ENCODE data around the gene NR2C2.

DNA sequence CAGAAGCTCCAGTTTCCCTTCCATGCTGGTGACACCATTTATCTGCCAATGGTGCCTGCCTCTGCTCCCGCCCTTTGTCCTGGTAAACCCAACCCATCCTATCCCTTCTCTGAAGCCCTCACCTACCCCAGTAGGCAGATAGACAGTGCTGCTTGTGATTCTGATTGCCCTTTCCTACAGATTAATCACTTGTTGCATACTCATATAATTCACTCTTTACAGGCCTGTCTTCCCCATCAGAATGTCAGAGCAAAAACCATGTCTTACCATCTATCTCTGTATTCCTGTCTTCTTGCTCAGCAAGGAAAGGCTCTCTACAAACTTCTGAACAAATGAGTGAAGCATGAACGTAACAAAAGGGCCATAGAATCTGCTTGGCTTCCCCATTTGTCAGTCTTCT is 69.8 kb downstream of the NR2C2 start:
- TF ChIP-seq, protein P1, sequence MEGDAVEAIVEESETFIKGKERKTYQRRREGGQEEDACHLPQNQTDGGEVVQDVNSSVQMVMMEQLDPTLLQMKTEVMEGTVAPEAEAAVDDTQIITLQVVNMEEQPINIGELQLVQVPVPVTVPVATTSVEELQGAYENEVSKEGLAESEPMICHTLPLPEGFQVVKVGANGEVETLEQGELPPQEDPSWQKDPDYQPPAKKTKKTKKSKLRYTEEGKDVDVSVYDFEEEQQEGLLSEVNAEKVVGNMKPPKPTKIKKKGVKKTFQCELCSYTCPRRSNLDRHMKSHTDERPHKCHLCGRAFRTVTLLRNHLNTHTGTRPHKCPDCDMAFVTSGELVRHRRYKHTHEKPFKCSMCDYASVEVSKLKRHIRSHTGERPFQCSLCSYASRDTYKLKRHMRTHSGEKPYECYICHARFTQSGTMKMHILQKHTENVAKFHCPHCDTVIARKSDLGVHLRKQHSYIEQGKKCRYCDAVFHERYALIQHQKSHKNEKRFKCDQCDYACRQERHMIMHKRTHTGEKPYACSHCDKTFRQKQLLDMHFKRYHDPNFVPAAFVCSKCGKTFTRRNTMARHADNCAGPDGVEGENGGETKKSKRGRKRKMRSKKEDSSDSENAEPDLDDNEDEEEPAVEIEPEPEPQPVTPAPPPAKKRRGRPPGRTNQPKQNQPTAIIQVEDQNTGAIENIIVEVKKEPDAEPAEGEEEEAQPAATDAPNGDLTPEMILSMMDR (IDR thresholded peaks at IDR 0.05): no peak
- TF ChIP-seq ZFX (IDR thresholded peaks at IDR 0.05; ENCODE audit: borderline replicate concordance): no peak
